ENCODE results near the gene INPP5A. TPM values are rescaled to one million over a fixed set of nuclear protein-coding genes. Genes with fewer than 3 reads are reported as not detected.
A peak's percentile ranks its signal among the peaks of the same experiment; 100 is the strongest.

INPP5A gene
- total RNA-seq, 1 donor from 2014 or later = 14.2 TPM

DNA sequence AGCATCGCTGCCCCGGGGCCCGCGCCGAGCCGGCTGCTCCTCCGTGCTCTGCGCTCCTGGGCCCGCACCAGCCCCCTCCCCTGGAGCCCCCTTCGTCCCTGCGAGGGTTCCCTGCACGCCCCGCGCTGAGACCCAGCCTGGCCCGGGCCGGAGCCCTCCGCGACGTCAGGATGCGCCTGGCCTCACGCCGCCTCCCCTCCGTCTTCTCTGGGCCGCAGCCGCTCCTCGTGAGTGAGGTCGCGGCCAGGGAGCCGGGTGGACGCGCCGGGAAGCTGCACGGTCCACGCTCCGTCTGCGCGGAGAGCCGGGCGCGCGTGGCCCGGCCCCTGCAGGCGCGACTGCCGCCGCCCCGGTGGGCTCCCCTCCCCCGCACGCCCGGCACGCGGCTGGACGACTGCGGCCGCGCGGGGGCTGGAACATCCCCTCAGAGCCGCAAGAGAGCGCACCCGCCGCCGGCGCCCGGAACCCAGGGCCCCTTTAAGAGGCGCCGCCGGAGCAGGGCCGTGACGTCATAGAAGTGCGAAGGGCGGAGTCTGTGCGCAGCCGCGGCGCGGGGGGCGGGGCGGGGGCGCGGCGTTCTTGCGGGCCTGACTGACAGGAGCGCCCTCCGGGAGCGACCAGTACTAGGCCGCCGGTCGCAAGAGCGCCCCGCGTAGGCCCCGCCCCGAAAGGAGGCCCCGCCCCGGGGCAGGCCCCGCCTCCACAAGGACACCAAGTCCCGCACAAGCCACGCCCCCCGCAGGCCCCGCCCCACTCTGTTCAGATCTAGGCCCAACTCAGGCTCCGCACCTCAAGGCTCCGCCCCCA is 507 bp upstream of the INPP5A start:
- Mint-ChIP-seq H3K27ac (no peak overlapping the region), H3K4me1 (peaks cover 44% of the 10 kb centered on the region), H3K9me3 (peaks cover 4% of the 10 kb centered on the region), H3K4me3 (peak overlapping the region; percentile 84), H3K36me3 (peaks cover 5% of the 10 kb centered on the region), H3K27me3 (ENCODE audit: insufficient read depth, low read depth) (peaks cover 8% of the 10 kb centered on the region)
- DNase-seq (ENCODE audit: low spot score) = peak; percentile 99
- peaks cover 30% of the 10 kb centered on the region for H4K20me1 ChIP-seq (ENCODE audit: low read depth)
- TF ChIP-seq EZH2phosphoT487 (IDR thresholded peaks at IDR 0.05) (peak; percentile 26), EZH2 (IDR thresholded peaks at IDR 0.05) (no peak)
- TF ChIP-seq, protein P1, sequence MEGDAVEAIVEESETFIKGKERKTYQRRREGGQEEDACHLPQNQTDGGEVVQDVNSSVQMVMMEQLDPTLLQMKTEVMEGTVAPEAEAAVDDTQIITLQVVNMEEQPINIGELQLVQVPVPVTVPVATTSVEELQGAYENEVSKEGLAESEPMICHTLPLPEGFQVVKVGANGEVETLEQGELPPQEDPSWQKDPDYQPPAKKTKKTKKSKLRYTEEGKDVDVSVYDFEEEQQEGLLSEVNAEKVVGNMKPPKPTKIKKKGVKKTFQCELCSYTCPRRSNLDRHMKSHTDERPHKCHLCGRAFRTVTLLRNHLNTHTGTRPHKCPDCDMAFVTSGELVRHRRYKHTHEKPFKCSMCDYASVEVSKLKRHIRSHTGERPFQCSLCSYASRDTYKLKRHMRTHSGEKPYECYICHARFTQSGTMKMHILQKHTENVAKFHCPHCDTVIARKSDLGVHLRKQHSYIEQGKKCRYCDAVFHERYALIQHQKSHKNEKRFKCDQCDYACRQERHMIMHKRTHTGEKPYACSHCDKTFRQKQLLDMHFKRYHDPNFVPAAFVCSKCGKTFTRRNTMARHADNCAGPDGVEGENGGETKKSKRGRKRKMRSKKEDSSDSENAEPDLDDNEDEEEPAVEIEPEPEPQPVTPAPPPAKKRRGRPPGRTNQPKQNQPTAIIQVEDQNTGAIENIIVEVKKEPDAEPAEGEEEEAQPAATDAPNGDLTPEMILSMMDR (IDR thresholded peaks at IDR 0.05) = peak; percentile 41
- peak overlapping the region; percentile 55 for H3K27ac ChIP-seq
- peaks cover 9% of the 10 kb centered on the region for H3K27me3 ChIP-seq
- H3K79me2 ChIP-seq (ENCODE audit: low read depth) = peaks cover 11% of the 10 kb centered on the region
- H2AFZ ChIP-seq (replicated peaks) = peak overlapping the region; percentile 84
- H3K4me2 ChIP-seq = peak overlapping the region; percentile 79
- H3K36me3 ChIP-seq = no peaks in the 10 kb centered on the region
- no peaks in the 10 kb centered on the region for H3F3A ChIP-seq (ENCODE audit: low read depth)
- H3K9ac ChIP-seq = peak overlapping the region; percentile 44
- no peaks in the 10 kb centered on the region for H3K9me3 ChIP-seq (ENCODE audit: low read depth)
- H3K4me3 ChIP-seq = peak overlapping the region; percentile 58
- peaks cover 30% of the 10 kb centered on the region for H3K4me1 ChIP-seq

DNA sequence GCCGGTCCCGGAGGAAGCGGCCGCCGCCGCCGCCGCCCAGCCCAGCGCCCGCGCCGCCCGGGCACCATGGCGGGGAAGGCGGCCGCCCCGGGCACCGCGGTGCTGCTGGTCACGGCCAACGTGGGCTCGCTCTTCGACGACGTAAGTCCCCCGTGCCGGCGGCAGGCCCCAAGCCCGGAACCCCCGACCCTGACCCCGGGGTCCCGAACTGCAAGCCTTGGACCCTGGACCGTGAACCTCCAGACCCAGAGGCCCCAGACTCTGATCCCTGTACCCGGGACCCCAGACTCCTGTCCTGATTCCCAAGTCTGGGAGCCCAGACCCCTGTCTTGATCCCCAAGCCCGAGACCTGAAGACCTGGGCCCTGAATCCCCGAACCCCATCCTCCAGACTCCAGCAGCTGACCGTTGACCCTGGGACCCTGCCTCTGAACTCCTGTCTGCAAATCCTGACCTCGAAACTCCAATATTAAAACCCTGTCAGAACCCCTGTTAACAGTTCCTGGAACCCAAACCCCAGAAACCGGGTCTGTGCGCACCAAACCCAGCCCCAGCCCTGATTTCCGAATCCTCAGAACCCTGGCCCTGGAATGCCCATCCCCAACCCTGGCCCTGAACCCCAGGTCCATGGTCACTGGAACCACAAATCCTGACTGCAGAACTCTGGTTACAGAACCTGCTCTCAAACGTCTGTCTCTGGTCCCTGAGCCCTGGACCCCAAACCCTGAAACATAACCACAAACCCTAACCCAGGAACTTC is 623 bp downstream of the INPP5A start:
- Histone ChIP-seq H2AFZ (replicated peaks) (no peak overlapping the region), H3F3A (ENCODE audit: low read depth) (no peaks in the 10 kb centered on the region), H3K4me1 (peaks cover 30% of the 10 kb centered on the region), H3K4me2 (peak overlapping the region; percentile 99), H3K27me3 (peaks cover 9% of the 10 kb centered on the region), H3K36me3 (no peaks in the 10 kb centered on the region), H3K9me3 (ENCODE audit: low read depth) (no peaks in the 10 kb centered on the region), H4K20me1 (ENCODE audit: low read depth) (peaks cover 38% of the 10 kb centered on the region), H3K9ac (peak overlapping the region; percentile 40), H3K79me2 (ENCODE audit: low read depth) (peaks cover 19% of the 10 kb centered on the region), H3K4me3 (peak overlapping the region; percentile 76), H3K27ac (no peak overlapping the region)
- peaks cover 49% of the 10 kb centered on the region for H3K4me1 Mint-ChIP-seq
- no peak for TF ChIP-seq EZH2phosphoT487 (IDR thresholded peaks at IDR 0.05)
- TF ChIP-seq, protein P1 (IDR thresholded peaks at IDR 0.05) = no peak
- peaks cover 5% of the 10 kb centered on the region for H3K27me3 Mint-ChIP-seq (ENCODE audit: insufficient read depth, low read depth)
- peak overlapping the region; percentile 94 for H3K4me3 Mint-ChIP-seq
- H3K36me3 Mint-ChIP-seq = peaks cover 3% of the 10 kb centered on the region
- peak overlapping the region; percentile 72 for H3K27ac Mint-ChIP-seq
- no peaks in the 10 kb centered on the region for H3K9me3 Mint-ChIP-seq
- DNase-seq (ENCODE audit: low spot score) = no peak

DNA sequence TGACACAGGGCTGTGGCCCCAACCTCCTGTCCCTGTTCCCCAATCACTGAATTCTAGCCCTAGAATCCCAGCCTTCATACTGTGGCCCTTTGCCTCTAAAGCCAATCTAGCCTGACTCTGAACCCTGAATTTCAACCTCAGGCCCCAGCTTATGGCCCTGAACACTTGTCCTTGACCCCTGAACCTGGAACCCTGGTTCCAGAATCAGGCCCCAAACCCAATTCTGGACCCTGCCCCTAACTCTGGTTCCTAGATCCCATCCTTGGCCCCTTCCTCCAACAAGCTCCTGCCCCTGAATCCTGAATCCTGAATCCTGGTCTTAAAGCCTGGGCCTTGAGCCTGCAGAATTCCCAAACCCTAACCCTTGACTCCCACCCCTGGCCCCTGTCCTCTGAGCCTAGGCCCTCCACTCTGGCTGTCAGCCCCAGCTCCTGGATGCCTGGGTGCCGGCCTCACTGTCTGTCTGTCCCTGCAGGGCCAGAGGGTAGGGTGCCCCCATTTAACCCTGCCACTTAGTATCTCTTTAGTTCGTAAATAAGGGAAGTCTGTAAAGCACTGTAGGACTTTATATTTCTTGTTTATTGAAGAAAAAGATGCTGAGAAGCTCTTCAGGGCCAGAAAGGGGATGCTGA is 1.3 kb downstream of the INPP5A start:
- Histone ChIP-seq H3K27ac (no peak overlapping the region), H3K4me1 (peaks cover 30% of the 10 kb centered on the region), H4K20me1 (ENCODE audit: low read depth) (peaks cover 44% of the 10 kb centered on the region), H3K9me3 (ENCODE audit: low read depth) (no peaks in the 10 kb centered on the region), H3F3A (ENCODE audit: low read depth) (no peaks in the 10 kb centered on the region), H3K79me2 (ENCODE audit: low read depth) (peaks cover 19% of the 10 kb centered on the region), H3K36me3 (no peaks in the 10 kb centered on the region), H2AFZ (replicated peaks) (no peak overlapping the region), H3K4me2 (peak overlapping the region; percentile 99), H3K27me3 (peaks cover 9% of the 10 kb centered on the region), H3K9ac (no peak overlapping the region), H3K4me3 (no peak overlapping the region)
- no peaks in the 10 kb centered on the region for H3K36me3 Mint-ChIP-seq
- no peaks in the 10 kb centered on the region for H3K9me3 Mint-ChIP-seq
- H3K27ac Mint-ChIP-seq = peak overlapping the region; percentile 70
- H3K4me3 Mint-ChIP-seq = peak overlapping the region; percentile 94
- H3K27me3 Mint-ChIP-seq (ENCODE audit: insufficient read depth, low read depth) = peaks cover 9% of the 10 kb centered on the region
- TF ChIP-seq, protein P1 (IDR thresholded peaks at IDR 0.05) = no peak
- TF ChIP-seq EZH2 (IDR thresholded peaks at IDR 0.05) (no peak), EZH2phosphoT487 (IDR thresholded peaks at IDR 0.05) (no peak)
- no peak for DNase-seq (ENCODE audit: low spot score)
- peaks cover 51% of the 10 kb centered on the region for H3K4me1 Mint-ChIP-seq
